HL-60 (cell line): ENCODE results near the gene SPRING1.

ENCODE experiments used
- DNase-seq, 2 experiments: peaks; one replicate each; pipeline ENCODE4 v3.0.0-alpha.2; 2010 to 2020; ENCODE audit warnings: low read depth in 1 of 2, low spot score in 1 of 2
- H3K27ac ChIP-seq: fragments of 250-450 bp; sonication (Bioruptor Pico); replicated peaks from 2 replicates; pipeline ENCODE4 v1.5.1; 2020; ENCODE audit warnings: mild to moderate bottlenecking, moderate library complexity
- H3K27me3 ChIP-seq: fragments of 250-450 bp; sonication (Bioruptor Pico); 2 replicates; pipeline ENCODE4 v1.5.1; 2021; ENCODE audit warnings: mild to moderate bottlenecking, moderate library complexity; ENCODE audit not compliant: insufficient read depth, poor library complexity, severe bottlenecking
- H3K4me3 ChIP-seq: replicated peaks from 2 replicates; pipeline ENCODE4 v1.5.1; 2011; ENCODE audit warnings: mild to moderate bottlenecking, control low read depth, low read length; ENCODE audit not compliant: insufficient read depth
- CTCF ChIP-seq: IDR thresholded peaks from one replicate; pipeline ENCODE4 v1.5.1; 2011; ENCODE audit warnings: low read length, control low read depth, inconsistent platforms; ENCODE audit not compliant: insufficient read depth
- GABPA ChIP-seq: IDR thresholded peaks from 2 replicates; pipeline ENCODE4 v1.6.1; 2012; ENCODE audit warnings: low read depth
- POLR2AphosphoS5 ChIP-seq: IDR thresholded peaks from 2 replicates; pipeline ENCODE4 v1.6.1; 2012; ENCODE audit warnings: low read depth
- SPI1 ChIP-seq: IDR thresholded peaks from 2 replicates; pipeline ENCODE4 v1.6.1; 2012; ENCODE audit warnings: low read depth, mild to moderate bottlenecking, borderline replicate concordance
- TF ChIP-seq, protein P1 (sequence below): IDR thresholded peaks from 2 replicates; pipeline ENCODE4 v1.6.1; 2012; ENCODE audit warnings: low read depth; ENCODE audit not compliant: insufficient replicate concordance

The SPRING1 gene

DNA sequence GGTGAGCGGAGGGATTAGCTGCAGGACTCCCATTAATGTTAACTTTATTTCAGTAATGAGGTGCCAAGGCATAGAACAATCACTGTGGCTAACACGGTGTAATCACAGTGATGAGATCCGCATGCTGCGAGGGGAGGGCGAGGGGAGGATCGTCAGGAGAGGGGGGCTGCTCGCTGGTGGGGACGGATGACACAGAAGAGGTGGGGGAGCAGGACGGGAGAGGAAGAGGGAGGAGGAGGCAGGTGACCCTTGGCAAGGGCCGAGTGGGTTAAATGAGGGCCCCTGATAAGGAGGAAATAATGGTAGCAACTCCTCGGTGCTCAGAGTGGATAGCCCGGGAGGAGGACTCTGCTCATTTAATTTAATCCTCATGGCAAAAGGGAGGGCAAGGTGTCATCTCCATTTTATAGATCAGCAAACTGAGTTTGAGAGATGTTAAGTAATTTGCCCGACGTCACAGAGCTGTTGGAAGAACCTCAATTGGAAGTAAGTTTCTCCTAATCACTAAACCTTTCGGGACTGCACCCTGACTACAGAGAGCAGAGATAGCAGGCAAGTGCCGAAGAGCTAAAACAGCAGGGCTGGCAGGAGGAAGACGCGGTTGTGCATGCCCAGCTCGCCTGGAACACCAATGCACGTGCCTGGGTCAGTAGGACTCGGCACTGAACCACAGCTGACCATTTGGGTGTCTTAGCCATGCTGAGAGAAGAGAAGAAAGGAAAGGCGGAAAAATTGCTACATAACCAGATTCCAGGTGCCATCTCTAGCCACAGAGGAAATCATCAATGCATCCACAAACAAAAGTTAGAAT is 43.0 kb downstream of the SPRING1 start:
- DNase-seq = no peak
- TF ChIP-seq, protein P1, sequence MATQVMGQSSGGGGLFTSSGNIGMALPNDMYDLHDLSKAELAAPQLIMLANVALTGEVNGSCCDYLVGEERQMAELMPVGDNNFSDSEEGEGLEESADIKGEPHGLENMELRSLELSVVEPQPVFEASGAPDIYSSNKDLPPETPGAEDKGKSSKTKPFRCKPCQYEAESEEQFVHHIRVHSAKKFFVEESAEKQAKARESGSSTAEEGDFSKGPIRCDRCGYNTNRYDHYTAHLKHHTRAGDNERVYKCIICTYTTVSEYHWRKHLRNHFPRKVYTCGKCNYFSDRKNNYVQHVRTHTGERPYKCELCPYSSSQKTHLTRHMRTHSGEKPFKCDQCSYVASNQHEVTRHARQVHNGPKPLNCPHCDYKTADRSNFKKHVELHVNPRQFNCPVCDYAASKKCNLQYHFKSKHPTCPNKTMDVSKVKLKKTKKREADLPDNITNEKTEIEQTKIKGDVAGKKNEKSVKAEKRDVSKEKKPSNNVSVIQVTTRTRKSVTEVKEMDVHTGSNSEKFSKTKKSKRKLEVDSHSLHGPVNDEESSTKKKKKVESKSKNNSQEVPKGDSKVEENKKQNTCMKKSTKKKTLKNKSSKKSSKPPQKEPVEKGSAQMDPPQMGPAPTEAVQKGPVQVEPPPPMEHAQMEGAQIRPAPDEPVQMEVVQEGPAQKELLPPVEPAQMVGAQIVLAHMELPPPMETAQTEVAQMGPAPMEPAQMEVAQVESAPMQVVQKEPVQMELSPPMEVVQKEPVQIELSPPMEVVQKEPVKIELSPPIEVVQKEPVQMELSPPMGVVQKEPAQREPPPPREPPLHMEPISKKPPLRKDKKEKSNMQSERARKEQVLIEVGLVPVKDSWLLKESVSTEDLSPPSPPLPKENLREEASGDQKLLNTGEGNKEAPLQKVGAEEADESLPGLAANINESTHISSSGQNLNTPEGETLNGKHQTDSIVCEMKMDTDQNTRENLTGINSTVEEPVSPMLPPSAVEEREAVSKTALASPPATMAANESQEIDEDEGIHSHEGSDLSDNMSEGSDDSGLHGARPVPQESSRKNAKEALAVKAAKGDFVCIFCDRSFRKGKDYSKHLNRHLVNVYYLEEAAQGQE = no peak
- TF ChIP-seq POLR2AphosphoS5 (no peak), CTCF (no peak), GABPA (no peak), SPI1 (no peak)
- no peaks in the 10 kb centered on the region for H3K27me3 ChIP-seq
- no peak overlapping the region for H3K4me3 ChIP-seq
- H3K27ac ChIP-seq = no peak overlapping the region

- Histone ChIP-seq H3K27me3 (no peaks in the 10 kb centered on the region), H3K27ac (no peak overlapping the region), H3K4me3 (no peak overlapping the region)
- TF ChIP-seq, protein P1 = no peak
- TF ChIP-seq POLR2AphosphoS5 = no peak
- no peak for TF ChIP-seq CTCF
- no peak for TF ChIP-seq GABPA
- no peak for TF ChIP-seq SPI1
- DNase-seq = no peak
Observed at GRCh38 chr12:116693286-116694227, 44.3 kb downstream of the SPRING1 start.

- no peak for DNase-seq
- no peaks in the 10 kb centered on the region for H3K27me3 ChIP-seq
- no peak overlapping the region for H3K27ac ChIP-seq
- no peak for TF ChIP-seq SPI1
- TF ChIP-seq POLR2AphosphoS5 = no peak
- TF ChIP-seq CTCF = no peak
- TF ChIP-seq, protein P1 = no peak
- no peak for TF ChIP-seq GABPA
- H3K4me3 ChIP-seq = no peak overlapping the region
Observed at GRCh38 chr12:116692605-116693004, 45.3 kb downstream of the SPRING1 start.
